NCI-H1436 (cell line): Measurements from ENCODE around the gene APCDD1L.

Experiments used
- DNase-seq: peaks from one replicate; lab custom pipeline; 2025; lab: John Stamatoyannopoulos, UW

The APCDD1L gene

DNA sequence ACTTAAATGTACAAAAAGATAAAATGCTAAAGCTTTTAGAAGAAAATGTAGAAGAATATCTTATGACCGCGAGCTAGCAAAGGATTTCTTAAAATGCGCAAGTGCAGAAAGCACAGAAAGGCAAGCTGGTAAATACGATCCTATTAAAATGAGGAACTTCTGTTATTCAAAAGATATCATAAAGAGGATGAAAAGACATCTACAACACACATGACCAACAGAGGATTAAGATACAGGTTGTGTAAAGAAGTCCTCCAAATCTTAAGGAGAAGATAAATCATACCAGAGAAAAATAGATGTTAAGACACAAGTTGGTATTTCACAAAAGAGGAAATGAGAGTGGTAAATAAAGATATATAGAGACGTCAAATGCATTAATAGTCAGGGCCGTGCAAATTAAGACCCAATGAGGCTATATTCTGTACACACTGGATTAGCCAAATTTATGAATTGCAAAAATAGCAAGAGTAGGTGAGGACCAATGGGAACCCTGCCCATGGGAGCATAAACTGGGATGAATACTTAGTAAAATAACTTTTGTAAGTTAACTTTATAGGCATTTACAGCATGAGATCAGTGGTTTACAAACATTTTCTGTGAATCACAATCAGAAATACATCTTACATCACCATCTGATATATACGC lies 23.0 kb downstream of the APCDD1L start:
- no peak for DNase-seq

DNA sequence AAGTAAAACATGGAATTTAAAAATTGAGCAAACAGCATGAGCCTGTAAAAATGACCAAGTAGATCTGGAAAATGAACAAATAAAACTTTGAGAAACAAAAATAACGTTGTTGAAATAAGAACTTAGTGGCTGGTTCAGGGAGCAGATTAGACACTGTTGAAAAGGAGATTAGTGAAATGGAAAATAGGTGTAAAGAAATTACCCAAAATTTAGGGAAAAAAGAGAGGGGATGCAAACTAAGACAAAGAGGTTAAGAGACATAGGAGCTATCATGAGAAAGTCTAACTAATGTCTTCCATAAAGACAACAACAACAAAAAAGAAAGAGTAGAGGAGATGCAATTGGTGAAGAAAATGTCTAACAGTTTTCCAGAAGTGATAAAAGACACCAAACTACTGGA lies 29.0 kb downstream of the APCDD1L start:
- DNase-seq = no peak

DNA sequence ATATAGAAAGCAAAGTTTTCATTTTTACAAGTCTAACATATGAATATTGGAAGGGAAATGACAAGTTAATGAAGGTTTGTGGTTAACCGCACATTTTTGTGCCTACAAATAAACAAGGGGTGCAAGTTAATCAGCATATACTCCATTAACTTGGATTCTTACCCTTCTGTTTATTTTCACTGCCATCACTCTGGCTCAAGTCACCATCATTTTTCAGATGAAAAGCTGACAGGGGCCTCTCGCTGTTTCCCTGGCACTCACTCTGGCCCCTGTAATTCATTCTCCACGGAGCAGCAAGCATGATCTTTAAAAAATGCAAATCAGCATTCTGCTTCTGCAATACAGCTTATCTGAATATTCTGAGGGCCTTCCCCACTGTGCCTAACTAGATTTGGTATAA lies 29.8 kb downstream of the APCDD1L start:
- DNase-seq = no peak

DNA sequence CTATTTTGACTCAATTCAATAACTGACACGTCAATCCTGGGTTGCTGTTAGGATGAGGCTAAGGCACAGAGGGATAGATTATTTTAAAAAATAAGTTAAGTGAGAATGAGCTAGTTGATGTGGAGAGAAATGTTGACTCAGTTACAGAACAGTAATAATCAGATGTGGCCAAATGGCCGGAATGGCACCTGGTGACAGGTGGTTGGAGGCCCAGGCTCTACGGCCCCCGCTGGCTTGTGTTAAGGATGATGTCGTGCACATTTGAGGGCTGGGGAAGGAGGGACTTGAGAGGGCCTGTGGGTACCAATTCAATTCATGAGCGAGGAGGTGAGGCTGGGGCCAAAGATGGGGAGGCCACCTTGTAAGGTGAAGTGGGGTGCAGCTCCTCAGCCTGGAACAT lies 31.7 kb downstream of the APCDD1L start:
- no peak for DNase-seq

DNA sequence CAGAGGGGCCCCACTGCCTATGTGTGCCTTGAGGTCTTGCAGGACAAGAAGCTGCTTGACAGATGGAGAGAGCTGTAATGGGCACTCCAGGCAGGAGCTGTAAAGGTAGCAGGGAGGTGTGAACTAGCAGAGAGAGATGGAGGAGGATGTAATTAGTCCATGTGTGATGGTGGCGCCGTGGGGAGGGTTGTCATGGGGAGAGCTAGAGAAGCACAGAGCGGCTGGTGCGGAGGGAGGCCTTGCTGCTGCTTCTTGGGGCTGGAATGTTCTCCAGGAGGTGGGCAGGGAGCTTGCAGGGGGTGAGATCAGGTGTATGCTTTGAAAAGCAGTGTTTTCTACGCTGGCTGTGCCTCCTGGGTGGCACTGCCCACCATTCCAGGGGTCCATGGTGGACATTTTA lies 32.1 kb downstream of the APCDD1L start:
- no peak for DNase-seq

DNA sequence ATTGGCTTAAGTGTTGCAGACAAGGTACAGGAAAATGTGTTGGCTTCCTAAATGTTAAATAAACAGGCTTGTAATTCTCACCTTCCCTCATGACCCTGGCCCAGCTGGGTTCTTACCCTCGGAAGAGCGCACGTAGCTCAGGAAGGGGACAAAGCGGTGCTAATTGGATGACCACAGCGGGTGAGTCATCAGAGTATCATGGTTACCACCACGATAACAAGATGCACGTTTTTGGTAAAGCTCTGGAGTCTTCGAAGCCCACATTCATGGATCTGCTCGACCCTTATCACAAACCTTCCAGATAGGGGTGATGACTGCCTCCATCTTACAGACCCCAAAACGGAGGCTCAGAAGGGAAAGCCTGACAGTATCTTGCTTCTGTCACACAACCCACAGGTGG lies 32.8 kb downstream of the APCDD1L start:
- DNase-seq = no peak

DNA sequence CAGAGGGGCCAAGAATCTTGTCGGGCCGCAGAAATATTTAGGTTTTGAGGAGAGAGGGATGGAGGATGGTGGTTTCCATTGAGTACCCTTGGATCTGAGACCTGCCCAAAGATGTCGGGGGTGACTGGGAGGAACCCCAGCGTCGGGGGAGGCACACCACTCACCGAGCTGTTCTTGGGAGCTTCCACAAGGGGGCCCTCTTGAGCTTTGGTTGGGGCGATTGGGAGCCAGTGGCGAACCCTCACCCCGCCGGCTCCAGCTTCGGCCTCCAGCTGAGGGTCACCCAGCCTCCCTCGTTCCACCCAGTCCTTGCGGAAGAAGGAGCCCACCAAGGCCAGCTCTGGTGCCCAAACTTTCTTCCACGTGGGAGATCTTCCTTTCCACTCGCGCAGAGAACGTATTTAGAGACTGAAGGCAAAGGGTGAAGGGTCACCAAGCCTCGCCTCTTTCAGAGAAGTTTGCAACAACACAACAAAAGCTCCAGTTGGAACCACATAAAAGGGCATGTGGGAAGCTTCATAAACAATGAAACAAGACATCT lies 33.6 kb downstream of the APCDD1L start:
- no peak for DNase-seq

DNA sequence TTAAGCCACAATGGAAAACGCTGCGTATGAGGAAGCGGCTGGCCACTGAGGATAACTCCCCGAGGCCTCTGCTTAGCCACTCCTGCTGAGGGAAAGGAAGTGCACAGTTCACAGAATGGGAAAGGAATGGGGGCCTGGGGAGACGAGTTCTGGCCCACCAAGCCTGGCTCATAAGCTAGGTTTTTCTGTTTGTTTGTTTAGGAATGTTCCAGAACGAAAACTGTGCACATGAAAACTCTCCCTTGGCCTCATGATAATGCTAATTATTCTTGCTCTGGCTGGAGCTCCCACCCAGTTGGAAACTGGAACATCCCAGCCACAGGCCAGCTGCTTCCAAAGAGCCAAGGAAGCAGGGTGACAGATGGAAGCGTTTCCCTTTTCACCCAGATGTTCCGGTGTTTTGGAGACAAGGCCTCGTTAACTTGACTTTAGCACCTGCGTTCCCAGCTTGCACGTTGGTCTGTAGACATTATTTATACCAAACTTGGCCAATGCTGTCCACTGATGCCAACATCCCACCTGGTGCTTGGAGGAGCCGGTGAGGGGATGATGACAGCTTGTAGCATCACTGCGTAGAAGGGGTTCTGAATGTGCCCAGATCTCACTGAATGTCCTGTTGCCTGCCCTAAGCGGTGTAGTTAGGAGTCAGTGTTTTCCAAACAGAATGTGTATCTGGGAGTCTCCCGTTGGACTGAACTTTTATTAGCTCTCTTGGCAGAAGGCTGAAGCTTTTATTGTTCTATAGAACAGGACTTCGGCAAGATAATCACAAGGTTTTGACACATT lies 34.5 kb downstream of the APCDD1L start:
- no peak for DNase-seq

DNA sequence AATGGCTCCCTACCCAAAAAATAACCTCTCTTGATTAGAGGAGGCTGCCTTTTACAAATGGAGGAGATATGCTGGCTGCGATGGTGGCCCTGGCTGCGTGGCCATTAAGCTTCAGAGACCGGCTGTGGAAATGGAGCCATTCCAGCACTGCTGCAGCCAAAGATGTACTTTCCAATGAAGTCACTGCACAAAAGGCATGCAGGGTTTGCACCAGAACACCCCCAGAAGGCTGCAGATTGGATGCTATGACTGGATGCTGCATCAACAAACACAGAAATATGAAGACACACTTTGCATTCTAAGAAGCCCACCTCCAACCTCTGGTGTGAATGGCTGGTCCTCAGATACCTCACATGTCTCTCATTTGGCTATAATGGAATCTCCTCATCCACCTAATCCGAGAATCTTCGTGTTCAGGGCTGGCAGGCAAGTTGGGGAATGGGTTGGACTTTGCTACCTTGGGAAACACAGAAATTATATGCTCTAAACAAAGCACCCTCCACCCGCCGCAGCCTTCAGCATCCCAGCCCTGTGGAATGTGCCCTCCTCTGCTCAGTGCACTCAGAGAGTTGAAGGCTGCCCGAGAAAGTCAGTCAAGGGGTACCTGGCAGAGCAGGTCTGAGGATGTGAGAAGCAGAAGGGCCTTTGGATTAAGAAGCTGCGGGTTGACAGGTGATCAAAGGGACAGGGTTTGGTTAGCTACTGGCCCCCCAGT lies 35.3 kb downstream of the APCDD1L start:
- DNase-seq = no peak

DNA sequence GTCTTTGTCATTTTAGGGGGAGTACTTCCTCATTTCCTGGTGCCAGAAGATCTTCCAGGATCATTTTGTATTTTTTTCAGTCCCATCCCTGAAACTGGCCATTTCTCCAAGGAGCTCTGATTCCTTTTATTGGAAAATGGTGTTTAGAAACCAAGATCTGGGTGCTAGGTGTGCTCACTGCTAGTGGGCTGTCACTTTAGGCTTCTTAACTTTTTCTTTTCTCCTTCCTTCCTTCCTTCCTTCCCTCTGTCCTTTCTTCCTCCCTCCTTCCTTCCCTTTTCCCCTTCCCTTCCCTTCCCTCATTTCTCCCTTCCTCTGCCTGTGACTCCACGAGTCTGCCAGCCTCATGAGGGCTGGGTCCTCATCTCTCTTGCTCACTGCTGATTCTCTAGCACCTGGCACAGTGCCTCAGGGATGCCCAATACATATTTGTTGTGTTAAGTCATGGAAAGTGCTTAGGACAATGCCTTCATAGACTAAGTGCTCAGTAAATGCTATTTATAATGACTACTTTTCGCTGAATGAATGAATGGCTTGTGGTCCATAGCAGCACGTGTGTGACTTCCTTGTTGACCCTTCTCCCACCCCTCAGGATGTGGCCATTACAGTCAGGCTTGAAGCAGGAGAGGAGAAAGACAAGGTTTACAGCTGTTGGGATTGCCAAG lies 36.9 kb downstream of the APCDD1L start:
- no peak for DNase-seq

DNA sequence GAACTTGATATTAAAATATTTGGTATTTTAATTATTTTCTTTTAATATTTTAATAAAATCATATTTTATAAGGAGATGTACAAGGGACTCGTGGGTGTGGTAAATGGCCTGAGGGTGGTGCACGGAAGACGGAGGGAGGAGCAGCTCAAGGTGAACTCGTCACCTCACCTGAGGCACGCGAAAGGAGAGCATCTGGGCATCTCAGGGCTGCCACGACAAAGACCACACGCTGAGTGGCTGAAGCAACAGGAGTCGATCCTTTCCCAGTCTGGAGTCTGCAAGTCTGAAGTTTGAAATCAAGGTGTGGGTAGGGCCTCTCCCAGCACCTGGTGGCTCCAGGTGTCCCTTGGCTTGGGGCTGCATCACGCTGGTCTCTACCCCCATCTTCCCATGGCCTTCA lies 39.7 kb downstream of the APCDD1L start:
- DNase-seq = no peak

DNA sequence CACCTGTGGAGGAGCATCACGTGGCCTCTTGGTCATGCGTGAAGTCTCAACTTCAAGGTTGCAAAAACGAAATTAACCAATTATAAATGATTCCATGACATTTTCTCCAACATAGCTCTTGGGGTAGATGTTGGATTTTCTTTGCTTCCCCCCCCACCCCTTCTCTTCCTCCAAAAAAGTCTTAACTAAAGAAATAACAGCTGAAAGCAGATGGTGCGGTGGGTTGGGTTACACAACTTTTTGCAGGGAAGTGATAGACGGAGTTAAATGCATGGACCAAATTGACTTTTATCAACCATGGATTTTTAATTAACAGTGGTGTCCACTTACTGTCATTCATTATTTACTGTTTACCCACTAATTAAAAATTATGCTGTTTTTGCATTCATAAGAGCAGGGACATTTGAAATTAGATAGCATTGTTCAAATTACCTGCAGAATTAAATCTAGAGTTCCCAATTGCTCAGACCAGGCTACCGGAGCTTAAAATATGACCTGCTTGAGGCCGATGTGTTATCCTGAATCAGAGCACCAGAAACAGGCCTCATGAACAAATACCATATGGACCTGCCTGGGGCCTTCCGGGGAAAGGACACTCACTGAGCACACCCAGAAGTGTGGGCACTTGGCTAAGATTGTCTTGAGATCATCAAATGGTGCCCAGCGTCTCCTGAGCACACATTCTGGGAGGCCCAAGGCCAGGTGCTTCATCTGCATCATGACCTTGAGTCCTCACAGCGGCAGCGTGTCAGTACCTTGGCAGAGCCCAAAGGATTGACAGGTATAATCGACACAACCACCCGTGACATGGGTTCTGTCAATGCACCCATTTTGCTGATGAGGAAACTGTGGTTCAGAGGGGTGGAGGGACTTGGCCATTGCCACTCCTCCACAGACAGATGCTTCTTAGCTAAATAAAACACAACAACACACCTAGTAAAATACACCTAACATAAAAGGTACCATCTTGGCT lies 41.5 kb downstream of the APCDD1L start:
- no peak for DNase-seq

DNA sequence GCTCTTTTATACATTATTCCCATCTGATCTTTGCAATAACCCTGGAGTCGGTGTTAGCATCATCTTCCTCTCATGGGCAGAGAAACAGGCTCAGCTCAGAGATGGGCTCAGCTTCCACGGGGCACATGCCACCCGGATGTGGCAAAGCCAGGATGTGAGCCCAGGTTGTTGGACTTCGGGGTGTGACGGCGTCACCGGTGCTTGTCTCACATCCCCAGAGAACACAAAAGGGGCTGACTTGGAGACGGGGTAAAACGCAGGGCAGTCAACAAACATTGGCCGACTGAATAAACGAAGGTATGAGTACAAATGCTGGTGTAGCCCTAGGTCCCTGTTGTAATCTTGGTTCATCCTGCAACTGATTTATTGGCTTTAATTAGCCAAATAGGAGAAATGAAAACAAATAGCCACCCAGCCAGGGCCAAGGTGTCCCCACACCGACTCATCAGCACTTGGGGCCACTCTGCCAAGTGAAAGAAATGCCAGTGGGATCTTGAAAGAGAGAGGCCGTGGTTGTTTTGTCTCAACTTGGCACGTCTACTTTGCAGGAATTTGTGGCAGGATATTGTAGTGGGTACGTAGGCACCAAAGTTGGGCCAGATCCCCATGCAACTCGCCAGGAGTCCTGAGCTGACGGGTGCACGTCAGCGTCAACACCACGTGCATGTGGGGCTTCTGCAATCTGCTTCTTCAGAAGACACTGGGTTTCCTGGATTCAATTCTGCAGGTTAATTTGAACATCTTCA lies 42.8 kb downstream of the APCDD1L start:
- no peak for DNase-seq

DNA sequence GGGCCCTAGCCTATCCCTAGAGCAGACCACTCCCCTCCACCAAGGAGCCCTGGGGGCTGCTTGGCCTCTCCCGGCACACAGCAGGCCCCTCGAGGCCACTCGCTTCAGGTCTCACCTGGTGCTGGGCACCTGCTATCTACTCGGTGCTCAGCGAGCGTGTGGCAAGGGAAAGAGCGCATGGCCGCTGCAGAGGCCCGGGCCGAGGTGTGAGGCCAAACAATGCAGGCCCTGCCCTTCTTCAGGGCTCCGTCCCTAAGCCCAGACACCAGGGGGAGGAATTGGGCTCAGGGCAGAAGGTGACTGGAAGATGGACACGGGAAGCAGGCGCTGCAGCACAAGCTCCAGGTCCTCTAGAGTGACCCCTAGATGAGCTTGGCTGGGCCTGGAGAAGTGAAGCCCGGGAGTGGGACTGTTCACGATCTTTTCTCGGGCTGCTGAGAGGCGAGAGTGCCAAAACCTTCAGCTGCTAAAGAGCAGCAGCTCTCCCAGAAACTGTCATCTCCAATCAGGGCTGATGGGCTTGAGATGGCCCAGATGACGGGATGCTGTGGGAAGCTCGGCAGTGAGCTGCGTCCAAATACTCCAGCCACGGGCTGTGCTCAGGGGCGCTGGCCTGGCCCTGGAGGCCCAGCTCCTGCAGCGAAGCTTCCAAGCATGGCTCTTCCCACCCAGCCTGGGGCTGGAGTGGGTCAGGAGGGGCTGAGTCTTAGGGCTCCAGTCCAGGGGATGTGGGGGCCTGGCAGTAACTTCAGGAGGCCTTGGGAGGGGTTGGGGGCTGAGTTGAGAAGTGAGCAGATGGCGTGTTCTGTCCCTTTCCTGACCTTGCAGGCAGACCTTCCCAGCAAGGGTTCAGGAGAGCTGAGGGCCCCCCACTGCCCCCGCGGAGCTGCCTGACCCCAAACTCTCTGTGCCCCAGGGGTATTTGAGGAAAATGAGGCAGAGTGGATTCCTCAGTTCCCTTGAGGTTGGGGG lies 43.7 kb downstream of the APCDD1L start:
- DNase-seq = no peak

DNA sequence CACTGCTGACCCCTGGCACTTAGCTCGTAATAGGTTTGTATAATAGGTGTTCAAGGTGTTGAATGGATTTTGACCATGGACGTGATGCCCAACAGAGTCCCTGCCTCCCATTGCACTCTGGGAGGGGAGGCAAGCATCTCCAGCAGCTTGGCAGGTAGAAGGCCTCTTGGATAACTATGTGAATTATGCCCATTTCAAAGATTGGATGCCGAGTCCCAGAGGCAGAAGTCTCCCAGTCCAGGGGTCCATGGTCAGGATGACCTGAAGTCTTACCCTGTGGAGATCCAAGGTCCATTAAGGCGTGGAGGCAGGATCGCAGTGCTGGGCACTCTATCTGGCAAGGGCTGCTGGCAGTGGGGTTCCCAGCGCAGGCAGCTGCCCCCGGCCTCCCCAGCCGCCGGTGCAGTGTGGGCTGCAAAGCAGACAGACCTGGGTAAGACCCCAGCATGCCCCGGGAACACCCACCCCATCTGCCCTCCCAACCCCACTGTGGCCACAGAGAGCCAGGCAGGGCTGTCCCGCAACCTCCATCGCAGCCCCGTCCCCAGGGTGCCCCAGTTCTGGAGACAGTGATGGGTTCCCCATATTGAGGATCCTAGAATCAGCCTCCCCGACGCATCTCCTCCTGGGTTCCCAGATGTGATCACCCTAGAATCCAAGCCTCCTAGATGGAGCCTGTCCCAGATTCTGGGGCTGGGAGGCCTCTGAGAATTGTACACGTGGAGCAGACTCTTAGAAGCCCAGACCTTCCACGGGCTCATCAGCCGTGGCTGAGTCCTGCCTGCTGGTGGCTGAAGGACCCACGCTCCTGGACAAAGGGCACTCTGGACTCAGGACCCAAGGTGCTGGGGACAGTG lies 44.6 kb downstream of the APCDD1L start:
- no peak for DNase-seq

DNA sequence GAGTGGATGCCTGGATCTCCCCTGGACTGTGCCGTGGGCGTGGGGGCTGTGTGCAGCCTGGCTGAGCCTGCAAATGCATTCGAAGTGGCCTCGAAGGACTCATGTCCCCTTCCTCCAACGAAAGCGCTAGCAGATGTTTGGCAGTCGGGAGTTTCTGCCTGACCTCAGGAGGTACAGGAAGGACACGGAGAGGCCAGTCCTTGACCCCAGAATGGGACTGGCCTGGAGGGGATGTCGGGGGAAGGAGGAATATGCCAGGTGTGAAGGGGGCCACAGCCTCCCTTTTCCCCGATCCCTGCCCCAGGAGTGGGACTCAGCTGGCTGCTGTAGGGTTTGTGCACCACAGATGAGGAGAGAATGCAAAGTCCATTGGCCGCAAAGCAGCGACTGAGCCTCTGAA lies 45.6 kb downstream of the APCDD1L start:
- no peak for DNase-seq

DNA sequence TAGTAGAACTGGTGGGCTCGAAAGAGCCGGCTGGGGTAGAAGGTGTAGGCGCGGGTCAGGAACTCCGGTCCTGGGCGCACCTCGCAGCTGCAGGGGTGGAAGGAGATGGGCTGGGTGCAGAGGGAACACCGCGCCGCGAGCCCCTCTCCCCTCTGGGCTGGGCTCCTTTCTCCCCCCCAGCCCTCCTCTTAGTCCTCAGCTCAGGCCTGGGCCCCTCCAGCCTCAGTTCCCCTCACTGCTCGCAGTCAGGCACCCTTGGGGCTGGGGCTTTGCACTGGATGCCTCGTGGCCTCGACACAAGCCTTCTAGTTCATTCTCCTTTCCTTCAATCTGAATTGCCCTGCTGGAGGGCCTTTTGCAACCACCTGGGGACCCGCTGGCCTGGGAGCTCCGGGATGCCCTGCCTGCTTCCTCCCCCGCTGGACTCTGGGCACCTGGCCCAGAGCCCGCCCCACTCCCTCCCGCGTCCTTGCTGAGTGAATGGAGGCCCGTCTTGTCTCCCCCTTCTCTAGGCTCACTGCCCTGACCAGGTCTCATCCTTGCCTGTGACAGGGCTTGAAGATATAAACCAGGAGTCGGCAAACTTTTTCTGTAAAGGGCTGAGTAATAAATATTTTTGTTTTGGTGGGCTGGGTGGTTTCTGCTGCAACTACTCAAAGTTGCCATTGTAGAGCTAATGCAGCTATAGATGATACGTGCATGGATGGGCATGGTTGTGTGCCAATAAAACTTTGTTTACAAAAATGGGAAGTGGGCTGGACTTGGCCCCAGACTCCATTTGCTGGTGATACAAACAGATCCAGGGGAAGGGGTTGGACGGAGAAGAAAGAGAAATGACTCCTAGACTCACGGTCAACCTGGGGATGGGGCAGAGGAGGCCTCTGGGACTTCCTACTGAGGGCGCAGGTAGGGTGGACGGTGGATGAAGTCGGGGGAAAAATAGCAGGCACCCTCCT lies 47.3 kb downstream of the APCDD1L start:
- no peak for DNase-seq
